Suppressor macrophage treated with lipopolysaccharide for 4 hours (primary cell): ENCODE measurements around the gene ADCY2.

Source experiments
- DNase-seq: peaks from one replicate; pipeline ENCODE4 v3.0.0-alpha.2; 2020

The ADCY2 gene

GRCh38 chr5:7518947-7519560, 123.1 kb downstream of the ADCY2 start:
- DNase-seq: no peak

GRCh38 chr5:7519564-7519963, 123.6 kb downstream of the ADCY2 start:
- DNase-seq: no peak

- no peak for DNase-seq
Observed at GRCh38 chr5:7529880-7530279, 133.9 kb downstream of the ADCY2 start.

GRCh38 chr5:7533941-7534340, 138.0 kb downstream of the ADCY2 start:
- DNase-seq: no peak

GRCh38 chr5:7534505-7534904, 138.6 kb downstream of the ADCY2 start:
- DNase-seq: no peak

GRCh38 chr5:7537573-7537972, 141.6 kb downstream of the ADCY2 start:
- DNase-seq: no peak

- DNase-seq: no peak
Observed at GRCh38 chr5:7539571-7539970, 143.6 kb downstream of the ADCY2 start.

- DNase-seq: no peak
Observed at GRCh38 chr5:7540736-7541485, 145.0 kb downstream of the ADCY2 start.

GRCh38 chr5:7541898-7542297, 146.0 kb downstream of the ADCY2 start:
- DNase-seq: no peak

- DNase-seq: no peak
Observed at GRCh38 chr5:7546555-7546954, 150.6 kb downstream of the ADCY2 start.

GRCh38 chr5:7548596-7548995, 152.7 kb downstream of the ADCY2 start:
- DNase-seq: no peak

GRCh38 chr5:7565559-7565958, 169.6 kb downstream of the ADCY2 start:
- DNase-seq: no peak

- DNase-seq: no peak
Observed at GRCh38 chr5:7576023-7576715, 180.2 kb downstream of the ADCY2 start.

- DNase-seq: no peak
Observed at GRCh38 chr5:7577381-7577780, 181.4 kb downstream of the ADCY2 start.

- no peak for DNase-seq
Observed at GRCh38 chr5:7578071-7578470, 182.1 kb downstream of the ADCY2 start.

- no peak for DNase-seq
Observed at GRCh38 chr5:7584749-7585148, 188.8 kb downstream of the ADCY2 start.

GRCh38 chr5:7585807-7586206, 189.9 kb downstream of the ADCY2 start:
- DNase-seq: no peak

- no peak for DNase-seq
Observed at GRCh38 chr5:7586480-7586879, 190.5 kb downstream of the ADCY2 start.

- DNase-seq: no peak
Observed at GRCh38 chr5:7589800-7590199, 193.9 kb downstream of the ADCY2 start.

GRCh38 chr5:7592910-7593309, 197.0 kb downstream of the ADCY2 start:
- DNase-seq: no peak

GRCh38 chr5:7597059-7597642, 201.2 kb downstream of the ADCY2 start:
- DNase-seq: no peak

- no peak for DNase-seq
Observed at GRCh38 chr5:7606840-7607465, 211.0 kb downstream of the ADCY2 start.

GRCh38 chr5:7608772-7609171, 212.8 kb downstream of the ADCY2 start:
- no peak for DNase-seq
